Stimulated activated CD4-positive, alpha-beta T cell treated with anti-CD3 and anti-CD28 coated beads, Interleukin-2, amount 100 ng/mL, for 48 hours (primary cell): ENCODE results near the gene CMIP.

Experiments
- DNase-seq, 2 donors: peaks; one replicate each; pipeline ENCODE4 v3.0.0-alpha.2; 2020

The CMIP gene

GRCh38 chr16:81464279-81464678, 19.7 kb downstream of the CMIP start:
- no peak for DNase-seq

DNA sequence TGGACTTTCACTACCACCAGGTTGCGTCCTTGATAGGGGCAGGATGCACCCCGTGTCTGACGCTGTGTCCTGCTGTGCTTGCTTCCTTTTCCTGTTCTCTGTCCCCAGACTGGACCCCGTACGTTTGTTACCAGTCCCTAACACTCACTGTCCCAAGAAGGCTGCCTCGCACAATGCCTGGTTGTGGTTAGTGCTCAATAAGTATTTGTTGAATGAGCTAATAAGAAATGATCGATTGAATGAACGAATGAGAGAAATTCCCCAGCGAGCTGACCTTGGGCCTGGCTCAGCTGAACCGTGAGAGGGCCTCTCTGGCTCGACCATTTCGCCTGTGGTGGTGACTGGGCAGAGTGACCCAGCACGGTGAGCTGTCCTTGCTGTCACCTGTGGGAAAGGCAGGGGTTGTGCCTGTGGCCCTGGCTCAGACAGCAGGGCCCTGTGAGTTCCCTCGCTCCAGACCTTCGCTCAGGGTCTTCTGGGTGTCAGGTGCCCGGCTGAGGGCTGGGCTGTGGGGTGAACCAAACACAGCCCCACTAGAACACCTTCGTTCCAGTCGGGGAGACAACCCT, 20.9 kb downstream of the CMIP start:
- DNase-seq: no peak

- DNase-seq: no peak
These were observed 21.9 kb downstream of the CMIP start for GRCh38 chr16:81466356-81466980.

- no peak for DNase-seq
These were observed 22.5 kb downstream of the CMIP start for GRCh38 chr16:81467072-81467471.

- no peak for DNase-seq
These were observed 23.2 kb downstream of the CMIP start for GRCh38 chr16:81467815-81468214.

- DNase-seq: no peak
These were observed 23.8 kb downstream of the CMIP start for GRCh38 chr16:81468269-81468902.

- no peak for DNase-seq
These were observed 24.6 kb downstream of the CMIP start for GRCh38 chr16:81469183-81469677.

DNA sequence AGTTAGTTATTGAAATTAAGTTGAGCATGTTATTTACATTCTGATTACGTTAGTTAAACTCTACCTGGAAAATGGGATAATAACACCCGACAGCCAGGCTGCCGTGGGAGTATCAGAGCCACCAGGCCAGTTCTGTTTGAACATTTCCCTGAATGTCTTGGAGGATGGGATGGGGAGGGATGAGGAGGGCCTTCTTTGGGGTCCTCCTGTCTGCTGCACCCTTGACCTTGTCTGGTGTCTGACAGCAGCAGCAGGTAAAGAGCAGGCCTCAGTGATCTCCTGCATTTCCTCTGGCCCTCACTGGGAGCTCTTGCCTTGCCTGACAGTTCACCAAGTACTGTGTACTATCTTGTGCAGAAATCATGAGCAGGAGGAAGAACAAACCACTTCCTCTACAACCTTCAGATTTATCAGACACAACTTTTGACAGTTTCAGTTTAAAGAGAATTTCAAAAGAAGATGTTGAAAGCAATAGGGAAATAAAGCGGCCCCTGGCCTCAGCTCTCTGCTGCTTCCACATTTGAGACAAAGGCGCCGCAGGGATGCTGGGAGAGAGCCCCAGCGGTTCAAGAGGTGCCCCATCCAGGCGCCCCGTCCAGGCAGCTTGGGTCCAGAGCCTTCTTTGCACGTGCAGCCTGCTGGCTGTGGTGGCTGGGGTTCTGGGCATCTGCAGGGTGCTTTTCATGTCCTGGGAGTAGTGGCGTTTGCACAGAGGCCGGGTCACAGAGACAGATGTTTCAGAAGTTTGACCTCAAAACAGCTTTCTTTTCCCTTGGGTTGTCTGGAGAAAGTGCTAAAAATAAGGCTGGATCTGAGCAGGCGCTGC, 25.3 kb downstream of the CMIP start:
- DNase-seq: no peak

GRCh38 chr16:81470796-81471636, 26.4 kb downstream of the CMIP start:
- DNase-seq: no peak

- no peak for DNase-seq
These were observed 27.3 kb downstream of the CMIP start for GRCh38 chr16:81471882-81472281.

DNA sequence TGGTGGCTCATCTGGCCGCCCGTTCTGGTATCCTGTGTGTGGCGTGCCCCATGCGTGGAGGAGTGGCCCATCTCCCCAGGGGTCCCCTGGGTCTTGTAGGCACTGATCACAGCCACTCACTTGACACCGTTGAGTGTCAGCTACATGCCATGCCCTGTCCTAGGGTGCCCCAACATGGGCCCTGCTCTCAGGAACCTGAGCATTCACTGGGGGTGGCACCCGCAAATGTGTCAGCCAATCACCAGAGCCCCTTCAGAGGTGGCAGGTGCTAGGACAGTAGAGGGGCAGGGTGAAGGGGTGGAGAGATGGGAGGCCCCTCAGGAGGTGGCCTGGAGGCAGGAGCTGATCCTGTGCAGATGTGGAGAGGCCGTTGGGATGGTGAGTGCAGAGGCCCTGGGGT, 27.8 kb downstream of the CMIP start:
- DNase-seq: no peak

DNA sequence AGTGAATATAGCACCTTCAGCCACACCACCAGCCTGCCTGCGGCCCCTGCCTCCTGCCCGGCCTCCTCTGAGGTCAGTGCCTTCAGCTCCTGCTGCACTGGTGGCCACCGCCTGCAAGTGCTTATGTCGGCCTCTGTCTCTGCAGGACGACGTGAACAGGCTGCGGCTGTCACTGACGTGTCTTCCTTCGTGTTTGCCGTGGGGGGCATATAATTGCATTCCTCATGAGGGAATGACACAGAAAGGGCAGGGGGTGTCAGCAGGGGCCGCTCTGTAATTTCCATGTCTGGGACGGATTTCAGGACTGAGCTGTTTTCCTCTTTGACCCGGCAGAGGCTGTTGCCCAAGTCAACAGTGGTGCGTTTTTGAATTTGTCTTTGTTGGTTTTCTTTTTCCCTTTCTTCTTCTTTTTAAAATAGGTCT, 28.5 kb downstream of the CMIP start:
- DNase-seq: no peak

DNA sequence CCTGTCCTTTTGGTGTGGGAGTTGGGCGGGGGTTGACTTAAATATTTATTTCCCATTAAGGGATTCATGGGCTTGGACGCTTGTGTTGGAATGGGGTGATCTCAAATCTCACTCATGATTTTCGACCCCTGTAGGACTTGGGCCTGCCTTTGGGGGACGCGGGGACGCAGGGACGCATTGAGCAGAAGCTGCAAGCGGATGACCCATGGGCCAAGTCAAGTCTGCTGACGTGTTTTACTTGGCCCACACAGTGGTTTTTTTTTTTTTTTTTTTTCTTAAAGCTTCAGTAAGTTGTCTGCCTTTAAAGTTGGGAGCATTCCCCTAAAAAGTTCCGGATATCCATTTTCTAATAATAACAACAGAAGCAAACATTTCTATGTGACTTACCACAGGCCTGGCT, 28.9 kb downstream of the CMIP start:
- DNase-seq: no peak

- DNase-seq: no peak
These were observed 29.7 kb downstream of the CMIP start for GRCh38 chr16:81473969-81474959.

DNA sequence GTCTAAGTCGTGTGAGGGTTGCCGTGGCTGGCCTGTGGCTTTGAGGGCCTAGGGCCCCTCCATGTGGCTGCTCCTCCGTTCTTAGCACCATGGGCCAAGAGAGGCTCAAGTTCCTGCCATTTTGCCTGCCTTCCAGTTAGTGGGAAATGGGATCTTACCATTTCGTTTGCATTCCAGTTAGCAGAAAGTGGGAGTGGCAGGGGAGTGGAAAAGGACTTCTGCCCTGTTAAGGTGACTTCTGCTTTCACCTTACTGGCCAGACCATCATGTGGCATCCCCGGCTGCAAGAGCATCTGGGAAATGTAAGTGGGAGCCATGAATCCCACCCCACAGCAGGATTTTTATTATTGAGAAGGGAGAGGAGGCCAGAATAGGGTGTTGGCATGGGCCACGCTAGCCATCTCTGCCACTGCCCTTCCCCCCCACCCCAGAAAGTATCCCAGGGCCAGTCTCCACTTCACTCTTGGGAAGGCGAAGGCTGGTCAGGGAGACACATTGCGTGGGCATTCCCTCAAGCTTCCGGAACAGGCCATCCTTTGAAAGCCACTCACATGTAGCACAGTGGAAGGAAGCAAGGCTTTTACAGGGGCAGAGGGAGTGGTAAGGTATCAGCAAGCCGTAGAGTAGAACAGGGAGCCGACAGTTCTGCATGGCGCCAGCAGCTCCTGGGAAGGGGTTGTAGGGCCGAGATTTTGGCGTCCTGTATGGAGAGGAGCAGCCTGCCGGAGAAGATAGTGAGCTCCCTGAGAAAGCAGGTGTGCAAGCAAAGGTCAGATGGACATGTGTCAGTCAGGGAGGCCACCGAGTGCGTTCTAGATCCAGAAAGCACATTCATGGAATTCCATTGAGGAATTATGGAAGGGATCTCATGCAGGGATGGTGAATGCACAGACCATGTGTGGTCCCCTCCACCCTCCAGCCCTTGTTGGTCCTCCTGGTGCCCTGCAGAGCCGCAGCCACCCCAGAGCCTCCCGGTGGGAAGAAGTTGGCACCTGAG, 33.4 kb downstream of the CMIP start:
- DNase-seq: no peak

- no peak for DNase-seq
These were observed 34.4 kb downstream of the CMIP start for GRCh38 chr16:81478876-81479511.

DNA sequence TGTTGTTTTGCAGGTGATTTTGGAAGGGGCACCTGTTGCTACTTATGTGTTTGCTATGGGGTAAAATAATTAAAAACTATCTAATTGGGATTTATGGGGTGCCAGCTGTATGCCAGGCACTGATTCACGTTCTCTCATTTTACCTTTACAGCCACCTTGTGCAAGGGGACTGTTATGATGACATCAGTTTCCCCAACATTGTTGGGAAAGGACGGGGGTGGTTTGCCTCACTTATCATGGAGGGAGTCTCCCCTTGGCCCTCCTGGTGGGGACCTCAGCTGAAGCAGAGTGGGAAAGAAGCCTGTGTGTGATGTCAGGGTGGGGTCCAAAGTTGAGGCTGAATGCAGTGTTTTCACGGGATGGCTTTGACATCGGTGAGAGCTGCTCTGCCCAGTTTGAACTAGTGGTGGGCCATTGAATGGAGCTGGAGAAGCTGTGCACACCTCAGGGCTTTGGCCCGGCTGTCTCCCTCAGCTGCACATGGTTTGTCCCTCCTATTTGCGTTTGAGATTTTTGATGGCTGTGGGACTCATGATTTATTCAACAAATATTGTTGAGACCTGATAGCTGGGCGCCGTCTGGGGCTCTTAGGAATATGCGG, 36.1 kb downstream of the CMIP start:
- no peak for DNase-seq

GRCh38 chr16:81481207-81481821, 36.7 kb downstream of the CMIP start:
- no peak for DNase-seq
